A204.1 (cell line): ENCODE results near the gene SLC2A11.
"Not testable (repeated sequence)": the region's sequence is repeated elsewhere in the genome, so short reads cannot be mapped to it uniquely, and the experiment has no call there.

Experiments used
- FAIRE-seq: peaks from 2 replicates; lab custom pipeline; 2012; peaks lifted over from hg19 to GRCh38; lab: Jason Lieb, UNC

Gene SLC2A11

DNA sequence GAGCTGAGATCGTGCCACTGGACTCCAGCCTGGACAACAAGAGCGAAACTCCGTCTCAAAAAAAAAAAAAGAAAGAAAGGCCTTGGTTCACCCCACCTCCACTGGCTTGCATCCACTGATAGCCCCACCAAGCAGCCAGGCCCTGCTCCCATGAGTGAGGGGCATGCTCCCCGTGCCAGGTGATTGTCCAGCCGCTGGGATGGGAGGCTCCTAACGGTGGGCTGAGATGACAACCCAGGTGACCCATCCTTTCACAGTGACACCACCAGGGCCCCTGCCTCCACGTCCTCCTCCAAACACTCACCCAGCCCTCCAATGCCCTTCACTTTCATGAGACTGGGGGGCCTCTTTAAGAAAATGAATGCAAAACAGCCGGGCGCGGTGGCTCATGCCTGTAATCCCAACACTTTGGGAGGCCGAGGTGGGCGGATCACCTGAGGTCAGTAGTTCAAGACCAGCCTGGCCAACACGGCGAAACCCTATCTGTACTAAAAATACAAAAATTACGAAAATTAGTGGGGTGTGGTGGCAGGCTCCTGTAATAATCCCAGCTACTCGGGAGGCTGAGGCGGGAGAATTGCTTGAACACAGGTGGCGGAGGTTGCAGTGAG is 10.3 kb upstream of the SLC2A11 start:
- FAIRE-seq = no peak

DNA sequence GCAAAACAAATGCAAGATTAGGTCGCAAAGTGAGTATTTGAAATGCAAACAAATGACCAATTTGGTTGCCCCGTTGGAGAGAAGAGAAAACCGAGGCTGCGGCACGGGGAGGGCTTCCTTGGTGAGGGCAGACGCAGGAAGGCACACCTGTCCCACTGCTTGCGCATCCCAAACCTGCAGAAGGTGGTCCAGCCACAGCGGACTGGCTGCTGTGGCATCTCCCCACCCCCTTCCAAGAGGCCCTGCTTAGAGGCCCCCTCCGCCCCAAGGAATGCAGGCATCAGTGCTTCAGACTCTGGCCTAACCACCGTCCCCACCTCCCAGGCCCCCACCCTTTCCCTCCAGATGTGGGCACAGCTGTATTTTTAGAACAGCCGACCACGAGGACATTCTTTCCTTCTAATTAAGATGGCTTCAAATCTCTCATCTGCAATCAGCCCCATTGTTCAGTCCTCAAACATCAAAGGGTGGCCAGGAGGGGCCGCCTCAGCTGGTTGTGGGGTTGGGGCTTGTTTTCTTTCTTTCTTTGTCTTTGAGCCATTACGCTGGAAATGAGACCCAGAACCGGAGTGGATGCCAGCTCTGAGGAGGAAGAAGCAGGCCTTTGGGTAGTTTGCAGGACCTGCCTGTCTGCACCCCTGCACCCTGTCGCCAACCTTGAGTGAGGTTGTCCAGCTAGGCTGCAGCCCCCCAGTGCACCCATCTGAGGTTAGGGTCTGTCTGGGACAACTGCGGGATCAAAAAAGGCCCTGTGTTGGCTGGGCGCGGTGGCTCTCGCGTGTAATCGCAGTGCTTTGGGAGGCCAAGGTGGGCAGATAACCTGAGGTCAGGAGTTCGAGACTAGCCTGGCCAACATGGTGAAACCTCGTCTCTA is 9.4 kb upstream of the SLC2A11 start:
- no peak for FAIRE-seq

- no peak for FAIRE-seq
Observed at GRCh38 chr22:23849009-23850006, 8.4 kb upstream of the SLC2A11 start.

DNA sequence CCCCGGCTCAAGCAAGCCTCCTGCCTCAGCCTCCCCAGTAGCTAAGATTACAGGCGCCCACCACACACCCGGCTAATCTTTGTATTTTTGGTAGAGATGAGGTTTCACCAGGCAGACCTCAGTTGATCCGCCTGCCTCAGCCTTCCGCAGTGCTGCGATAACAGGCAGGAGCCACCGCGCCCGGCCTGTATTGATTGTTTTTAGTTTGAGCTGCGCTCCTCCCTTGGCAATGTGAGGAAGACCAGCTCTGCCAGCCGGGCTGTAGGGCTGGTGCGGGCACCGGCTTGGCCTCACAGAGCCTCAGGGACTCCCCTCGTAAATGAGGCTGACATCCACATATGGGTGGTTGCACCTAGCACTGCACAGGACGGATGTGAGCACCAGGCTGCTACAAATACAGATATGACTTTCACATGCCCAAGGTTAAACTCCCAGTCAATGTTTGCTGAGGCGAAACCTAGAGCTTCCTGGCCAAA is 7.5 kb upstream of the SLC2A11 start:
- no peak for FAIRE-seq

- FAIRE-seq = no peak
Observed at GRCh38 chr22:23856721-23857605, 712 bp upstream of the SLC2A11 start.

GRCh38 chr22:23858484-23858815 is 775 bp downstream of the SLC2A11 start:
- no peak for FAIRE-seq

GRCh38 chr22:23859201-23859600 is 1.5 kb downstream of the SLC2A11 start:
- FAIRE-seq = no peak

DNA sequence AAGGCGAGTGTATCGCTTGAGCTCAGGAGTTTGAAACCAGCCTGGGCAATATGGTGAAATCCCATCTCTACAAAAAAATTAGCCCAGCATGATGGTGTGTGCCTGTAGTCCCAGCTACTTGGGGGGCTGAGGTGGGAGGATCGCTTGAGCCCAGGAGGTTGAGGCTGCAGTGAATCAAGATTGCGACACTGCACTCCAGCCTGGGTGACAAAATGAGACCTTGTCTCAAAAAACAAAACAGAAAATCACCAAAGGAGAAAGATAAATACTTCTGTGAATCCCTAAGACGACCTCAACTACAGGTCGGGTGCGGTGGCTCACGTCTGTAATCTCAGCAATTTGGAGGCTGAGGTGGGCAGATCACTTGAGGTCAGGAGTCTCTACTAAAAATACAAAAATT is 2.5 kb downstream of the SLC2A11 start:
- not testable (repeated sequence) for FAIRE-seq

- no peak for FAIRE-seq
Observed at GRCh38 chr22:23862103-23862502, 4.4 kb downstream of the SLC2A11 start.

GRCh38 chr22:23864499-23865154 is 7.0 kb downstream of the SLC2A11 start:
- FAIRE-seq = not testable (repeated sequence)

- FAIRE-seq = no peak
Observed at GRCh38 chr22:23868580-23868979, 10.9 kb downstream of the SLC2A11 start.

DNA sequence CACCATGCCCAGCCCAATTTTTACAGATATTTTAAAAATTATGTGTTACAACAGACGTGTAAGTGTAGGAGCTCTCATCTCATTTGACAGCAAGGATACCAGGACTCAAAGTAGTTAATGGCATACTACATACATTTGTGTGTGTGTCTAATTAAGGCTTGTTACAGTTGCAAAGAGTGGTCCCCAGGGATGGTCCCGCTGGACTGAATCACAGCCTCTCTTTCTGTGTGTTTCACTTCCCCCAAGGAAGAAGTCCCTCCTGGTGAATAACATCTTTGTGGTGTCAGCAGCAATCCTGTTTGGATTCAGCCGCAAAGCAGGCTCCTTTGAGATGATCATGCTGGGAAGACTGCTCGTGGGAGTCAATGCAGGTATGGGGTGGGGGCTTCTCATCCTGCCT is 17.2 kb downstream of the SLC2A11 start:
- FAIRE-seq = no peak

DNA sequence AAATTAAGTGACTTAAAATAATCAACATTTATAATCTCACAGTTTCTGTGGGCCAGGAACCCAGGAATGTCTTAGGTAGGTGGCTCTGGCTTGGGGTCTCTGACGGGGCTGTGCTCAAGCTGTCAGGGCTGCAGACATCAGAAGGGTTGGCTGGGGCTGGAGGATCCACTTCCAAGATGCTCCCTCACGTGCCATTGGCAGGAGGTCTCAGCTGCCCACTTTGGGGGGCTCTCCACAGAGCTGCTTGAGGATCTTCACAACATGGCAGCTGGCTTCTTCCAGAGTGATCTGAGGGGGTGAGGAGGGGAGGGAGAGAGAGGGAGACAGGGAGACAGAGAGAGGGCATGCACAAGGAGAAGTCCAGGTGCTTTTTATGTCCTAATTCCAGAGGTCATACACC is 18.1 kb downstream of the SLC2A11 start:
- no peak for FAIRE-seq

- FAIRE-seq = no peak
Observed at GRCh38 chr22:23877566-23877965, 19.9 kb downstream of the SLC2A11 start.

DNA sequence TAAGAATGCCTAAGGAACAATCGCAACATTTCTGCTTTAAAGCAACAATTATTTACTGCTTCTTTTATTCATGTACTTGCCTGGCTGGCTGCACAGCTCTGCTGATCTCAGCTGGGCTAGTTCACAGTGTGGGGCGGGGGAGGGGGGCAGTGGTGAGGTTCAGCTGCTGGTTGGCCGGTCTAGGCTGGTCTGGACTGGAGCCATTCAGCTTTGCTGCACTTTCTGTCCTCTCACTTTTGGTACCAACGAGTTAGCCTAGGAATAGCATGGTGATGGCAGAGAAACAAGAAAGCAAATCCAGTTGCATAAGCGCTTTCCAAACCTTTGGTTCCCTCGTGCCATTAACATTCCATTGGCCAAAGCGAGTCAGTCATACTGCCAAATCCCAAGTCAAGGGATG is 20.5 kb downstream of the SLC2A11 start:
- no peak for FAIRE-seq

- FAIRE-seq = no peak
Observed at GRCh38 chr22:23882370-23882769, 24.7 kb downstream of the SLC2A11 start.

- no peak for FAIRE-seq
Observed at GRCh38 chr22:23883658-23884057, 26.0 kb downstream of the SLC2A11 start.

- FAIRE-seq = no peak
Observed at GRCh38 chr22:23884140-23884539, 26.5 kb downstream of the SLC2A11 start.

- no peak for FAIRE-seq
Observed at GRCh38 chr22:23888615-23889401, 31.1 kb downstream of the SLC2A11 start.

GRCh38 chr22:23889620-23890019 is 31.9 kb downstream of the SLC2A11 start:
- FAIRE-seq = no peak
